Endodermal cell (in vitro differentiated cells): ENCODE results near the gene BMI1. TPM values are rescaled to one million over a fixed set of nuclear protein-coding genes. Genes with fewer than 3 reads are reported as not detected.

Experiments
- DNase-seq: peaks from one replicate; pipeline ENCODE4 v3.0.0-alpha.2; 2017
- H3K27ac ChIP-seq: 2 replicates; pipeline ENCODE4 v1.5.1; 2013; ENCODE audit warnings: mild to moderate bottlenecking, low read depth, low read length, moderate library complexity
- H3K27me3 ChIP-seq: 2 replicates; pipeline ENCODE4 v1.6.1; 2013; ENCODE audit warnings: mild to moderate bottlenecking, low read length, moderate library complexity; ENCODE audit not compliant: insufficient read depth, control insufficient read depth, poor library complexity, severe bottlenecking
- H3K36me3 ChIP-seq: 2 replicates; pipeline ENCODE4 v1.7.0; 2013; ENCODE audit warnings: mild to moderate bottlenecking, low read length, moderate library complexity; ENCODE audit not compliant: control insufficient read depth, insufficient read depth
- H3K4me1 ChIP-seq: one replicate; pipeline ENCODE4 v1.7.0; 2013; ENCODE audit warnings: low read length; ENCODE audit not compliant: control insufficient read depth, insufficient read depth
- H3K4me3 ChIP-seq: 2 replicates; pipeline ENCODE4 v1.5.1; 2013; ENCODE audit warnings: mild to moderate bottlenecking, low read length, moderate library complexity
- H3K9ac ChIP-seq: 2 replicates; pipeline ENCODE4 v1.6.1; 2013; ENCODE audit warnings: mild to moderate bottlenecking, low read length, moderate library complexity; ENCODE audit not compliant: poor library complexity, severe bottlenecking; ENCODE audit errors: extremely low read depth
- H3K9me3 ChIP-seq: 2 replicates; pipeline ENCODE4 v1.6.1; 2013; ENCODE audit warnings: mild to moderate bottlenecking, low read length, moderate library complexity; ENCODE audit not compliant: control insufficient read depth
- H3K27ac Mint-ChIP-seq: 2 replicates; pipeline ENCODE4 v1.8.0; 2020; ENCODE audit warnings: mixed read lengths
- H3K27me3 Mint-ChIP-seq: 2 replicates; pipeline ENCODE4 v1.8.0; 2021; ENCODE audit warnings: mild to moderate bottlenecking, mixed read lengths; ENCODE audit not compliant: insufficient read depth
- H3K36me3 Mint-ChIP-seq: 2 replicates; pipeline ENCODE4 v1.8.0; 2020; ENCODE audit warnings: low read depth, mixed read lengths
- H3K4me1 Mint-ChIP-seq: 2 replicates; pipeline ENCODE4 v1.8.0; 2020; ENCODE audit warnings: mixed read lengths
- H3K4me3 Mint-ChIP-seq: 2 replicates; pipeline ENCODE4 v1.8.0; 2020; ENCODE audit warnings: mild to moderate bottlenecking, moderate library complexity, mixed read lengths
- H3K9me3 Mint-ChIP-seq: 2 replicates; pipeline ENCODE4 v1.8.0; 2020; ENCODE audit warnings: mild to moderate bottlenecking, mixed read lengths
- CTCF ChIP-seq: fragments of 200-600 bp; sonication (generic); conservative IDR thresholded peaks from 2 replicates; pipeline ENCODE4 v1.5.0; 2021; ENCODE audit warnings: antibody characterized with exemption, mild to moderate bottlenecking
- WGBS, 2 experiments: methylation state at CpG; one replicate each; pipeline versions ENCODE4 v1.1.5 to v1.1.7; 2013; ENCODE audit warnings: missing lambda C conversion rate in 2 of 2, mixed read lengths in 1 of 2; ENCODE audit not compliant: insufficient coverage in 1 of 2, insufficient read length in 1 of 2; 5-methylcytosine and 5-hydroxymethylcytosine counted together
- total RNA-seq, 2 donors: library from RNA; stranded (reverse); fragmentation: NEBNext Ultra II Directional in 1 of 2; extraction: Animal tissue kit (Norgen Biotek cat#: 25700) in 1 of 2; gene quantifications; 2 replicates in 1 of 2; 3 replicates in 1 of 2; pipeline ENCODE4 v1.2.1, GENCODE V29; 2021

The BMI1 gene
- total RNA-seq, 2 donors from 2014 or later = 12.2 to 15.5 TPM

- no peak overlapping the region for H3K9ac ChIP-seq
- H3K27me3 Mint-ChIP-seq = no peaks in the 10 kb centered on the region
- H3K9me3 ChIP-seq = no peaks in the 10 kb centered on the region
- no peak overlapping the region for H3K4me3 ChIP-seq
- H3K4me1 ChIP-seq = no peaks in the 10 kb centered on the region
- H3K4me3 Mint-ChIP-seq = no peak overlapping the region
- H3K27ac ChIP-seq = no peak overlapping the region
- no peak for DNase-seq
- no peaks in the 10 kb centered on the region for H3K36me3 Mint-ChIP-seq
- no peaks in the 10 kb centered on the region for H3K9me3 Mint-ChIP-seq
- H3K4me1 Mint-ChIP-seq = no peaks in the 10 kb centered on the region
- H3K27me3 ChIP-seq = no peaks in the 10 kb centered on the region
- TF ChIP-seq CTCF = no peak
- no peak overlapping the region for H3K27ac Mint-ChIP-seq
- no peaks in the 10 kb centered on the region for H3K36me3 ChIP-seq
Measured at GRCh38 chr10:22370320-22370719, 49.4 kb downstream of the BMI1 start.

DNA sequence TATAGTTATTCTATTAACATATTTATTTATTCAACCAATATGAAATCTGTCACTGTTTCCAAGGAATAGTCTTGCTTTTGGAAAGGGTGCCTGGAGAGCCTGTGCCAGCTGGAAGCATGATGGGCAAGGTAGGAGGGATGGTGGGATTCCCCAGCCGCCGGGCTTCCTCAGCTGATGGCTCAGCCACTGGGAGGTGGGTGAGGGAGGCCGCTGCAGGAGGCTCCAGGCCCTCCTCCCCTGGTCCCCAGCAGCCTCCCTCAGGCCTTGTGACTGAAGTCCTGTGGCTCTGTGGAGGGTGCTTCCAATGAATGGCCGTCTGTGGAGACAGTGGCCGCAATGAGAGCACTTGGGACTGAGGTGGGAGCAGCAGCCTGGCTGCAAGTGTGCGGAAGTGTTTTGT is 51.4 kb downstream of the BMI1 start:
- H3K27me3 Mint-ChIP-seq = no peaks in the 10 kb centered on the region
- no peaks in the 10 kb centered on the region for H3K36me3 Mint-ChIP-seq
- no peaks in the 10 kb centered on the region for H3K9me3 Mint-ChIP-seq
- DNase-seq = no peak
- H3K4me3 Mint-ChIP-seq = no peak overlapping the region
- Histone ChIP-seq H3K4me1 (no peaks in the 10 kb centered on the region), H3K27ac (no peak overlapping the region), H3K9me3 (no peaks in the 10 kb centered on the region), H3K4me3 (no peak overlapping the region), H3K9ac (no peak overlapping the region), H3K36me3 (no peaks in the 10 kb centered on the region), H3K27me3 (no peaks in the 10 kb centered on the region)
- no peak for TF ChIP-seq CTCF
- H3K27ac Mint-ChIP-seq = no peak overlapping the region
- no peaks in the 10 kb centered on the region for H3K4me1 Mint-ChIP-seq
- WGBS, 2 experiments = 82 to 88% methylated on average over 2 to 6 of the region's 6 CpGs

GRCh38 chr10:22372917-22373316 is 52.0 kb downstream of the BMI1 start:
- Histone ChIP-seq H3K36me3 (no peaks in the 10 kb centered on the region), H3K9ac (no peak overlapping the region), H3K9me3 (no peaks in the 10 kb centered on the region), H3K4me1 (no peaks in the 10 kb centered on the region), H3K4me3 (no peak overlapping the region), H3K27ac (no peak overlapping the region), H3K27me3 (no peaks in the 10 kb centered on the region)
- Mint-ChIP-seq H3K27ac (no peak overlapping the region), H3K36me3 (no peaks in the 10 kb centered on the region), H3K27me3 (no peaks in the 10 kb centered on the region), H3K9me3 (no peaks in the 10 kb centered on the region), H3K4me1 (no peaks in the 10 kb centered on the region), H3K4me3 (no peak overlapping the region)
- no peak for DNase-seq
- 90 to 92% methylated on average over 4 to 9 of the region's 9 CpGs for WGBS, 2 experiments
- TF ChIP-seq CTCF = no peak
